Tibial nerve (tissue), 3 donors: ENCODE results near the gene TKFC.

Experiments used
- POLR2A ChIP-seq, 2 donors: fragments of 450-650 bp; IDR thresholded peaks; one replicate each; pipeline ENCODE4 v1.6.1; 2017; ENCODE audit warnings: antibody characterized with exemption in 2 of 2, mild to moderate bottlenecking in 2 of 2, moderate library complexity in 2 of 2
- TF ChIP-seq, protein P1 (sequence below), 5 experiments: fragments of 200-600 bp in 3 of 5; fragments of 450-650 bp in 2 of 5; sonication (generic) in 3 of 5; IDR thresholded peaks; one replicate each; pipeline ENCODE4 v1.5.1; 2016 to 2019; ENCODE audit warnings: antibody characterized with exemption in 5 of 5, mild to moderate bottlenecking in 3 of 5, moderate library complexity in 2 of 5

DNA sequence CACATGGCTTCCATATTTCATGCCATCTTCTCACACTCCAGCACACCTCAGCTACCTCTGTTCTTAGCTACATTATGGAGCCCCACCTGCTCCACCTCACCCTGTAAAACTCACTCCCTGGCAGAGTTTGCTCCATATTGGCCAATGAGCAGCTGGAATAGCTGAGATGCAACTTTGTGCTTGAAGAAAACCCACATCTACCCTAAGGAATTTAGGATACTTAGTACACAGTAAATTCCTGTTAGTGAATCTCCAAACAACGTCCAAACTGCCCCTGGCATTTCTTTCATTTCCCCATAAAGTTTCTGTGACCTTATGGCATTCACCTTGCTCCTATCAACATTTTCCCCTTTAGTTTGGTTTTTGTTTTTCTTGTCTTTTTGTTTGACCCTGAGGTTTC is 35.7 kb upstream of the TKFC start:
- no peak for TF ChIP-seq POLR2A (IDR thresholded peaks at IDR 0.05)
- TF ChIP-seq, protein P1, sequence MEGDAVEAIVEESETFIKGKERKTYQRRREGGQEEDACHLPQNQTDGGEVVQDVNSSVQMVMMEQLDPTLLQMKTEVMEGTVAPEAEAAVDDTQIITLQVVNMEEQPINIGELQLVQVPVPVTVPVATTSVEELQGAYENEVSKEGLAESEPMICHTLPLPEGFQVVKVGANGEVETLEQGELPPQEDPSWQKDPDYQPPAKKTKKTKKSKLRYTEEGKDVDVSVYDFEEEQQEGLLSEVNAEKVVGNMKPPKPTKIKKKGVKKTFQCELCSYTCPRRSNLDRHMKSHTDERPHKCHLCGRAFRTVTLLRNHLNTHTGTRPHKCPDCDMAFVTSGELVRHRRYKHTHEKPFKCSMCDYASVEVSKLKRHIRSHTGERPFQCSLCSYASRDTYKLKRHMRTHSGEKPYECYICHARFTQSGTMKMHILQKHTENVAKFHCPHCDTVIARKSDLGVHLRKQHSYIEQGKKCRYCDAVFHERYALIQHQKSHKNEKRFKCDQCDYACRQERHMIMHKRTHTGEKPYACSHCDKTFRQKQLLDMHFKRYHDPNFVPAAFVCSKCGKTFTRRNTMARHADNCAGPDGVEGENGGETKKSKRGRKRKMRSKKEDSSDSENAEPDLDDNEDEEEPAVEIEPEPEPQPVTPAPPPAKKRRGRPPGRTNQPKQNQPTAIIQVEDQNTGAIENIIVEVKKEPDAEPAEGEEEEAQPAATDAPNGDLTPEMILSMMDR (IDR thresholded peaks at IDR 0.05), result no peak
